Measurements from ENCODE around the gene KLHL10. TPM values are rescaled to one million over a fixed set of nuclear protein-coding genes. Genes with fewer than 3 reads are reported as not detected.
"Not testable (repeated sequence)": the region's sequence is repeated elsewhere in the genome, so short reads cannot be mapped to it uniquely, and the experiment has no call there.

KLHL10 gene
- total RNA-seq, 2 experiments from 2014 or later: 0.19 to 0.30 TPM

- H3K4me3 Mint-ChIP-seq: no peak within 1 kb of the TSS
Measured at GRCh38 chr17:41864836-41865595, 27.4 kb downstream of the KLHL10 start, which contains the start of gene KLHL11. Gene KLHL11 (minus strand): TSS chr17:41865423. CDS start chr17:41865370, 53 bp downstream.

GRCh38 chr17:41865596-41865893, 27.9 kb downstream of the KLHL10 start:
- peaks cover 39% of the 10 kb centered on the region for H3K4me1 Mint-ChIP-seq
- peak overlapping the region; percentile 79 for H3K27ac Mint-ChIP-seq
- H3K9me3 Mint-ChIP-seq: no peaks in the 10 kb centered on the region
- H3K4me3 Mint-ChIP-seq: no peak overlapping the region
- no peak for DNase-seq
- H3K36me3 Mint-ChIP-seq: peaks cover 15% of the 10 kb centered on the region
- no peaks in the 10 kb centered on the region for H3K27me3 Mint-ChIP-seq

More at GRCh38 chr17:41864836-41865595, 27.4 kb downstream of the KLHL10 start, which contains the start of gene KLHL11:
- H3K27me3 Mint-ChIP-seq: no peaks in the 10 kb centered on the region
- no peaks in the 10 kb centered on the region for H3K9me3 Mint-ChIP-seq
- peak within 1 kb of the TSS; percentile 79 for H3K27ac Mint-ChIP-seq
- H3K36me3 Mint-ChIP-seq: peaks cover 15% of the 10 kb centered on the region
- DNase-seq: peak; percentile 91
- H3K4me1 Mint-ChIP-seq: peaks cover 40% of the 10 kb centered on the region

- Mint-ChIP-seq H3K27ac (peak overlapping the region; percentile 80), H3K27me3 (no peaks in the 10 kb centered on the region), H3K4me1 (peaks cover 26% of the 10 kb centered on the region), H3K36me3 (peaks cover 25% of the 10 kb centered on the region), H3K4me3 (no peak overlapping the region), H3K9me3 (no peaks in the 10 kb centered on the region)
- no peak for DNase-seq
Measured at GRCh38 chr17:41868568-41868967, 30.9 kb downstream of the KLHL10 start.

GRCh38 chr17:41869426-41869825, 31.8 kb downstream of the KLHL10 start:
- H3K4me3 Mint-ChIP-seq: no peak overlapping the region
- H3K36me3 Mint-ChIP-seq: peaks cover 27% of the 10 kb centered on the region
- H3K27me3 Mint-ChIP-seq: no peaks in the 10 kb centered on the region
- no peak for DNase-seq
- peaks cover 26% of the 10 kb centered on the region for H3K4me1 Mint-ChIP-seq
- H3K27ac Mint-ChIP-seq: peak overlapping the region; percentile 80
- no peaks in the 10 kb centered on the region for H3K9me3 Mint-ChIP-seq

- Mint-ChIP-seq H3K36me3 (peaks cover 27% of the 10 kb centered on the region), H3K4me1 (peaks cover 26% of the 10 kb centered on the region), H3K27ac (peak overlapping the region; percentile 80), H3K27me3 (no peaks in the 10 kb centered on the region), H3K9me3 (no peaks in the 10 kb centered on the region), H3K4me3 (no peak overlapping the region)
- no peak for DNase-seq
Measured at GRCh38 chr17:41870097-41870496, 32.5 kb downstream of the KLHL10 start.

GRCh38 chr17:41870627-41871026, 33.0 kb downstream of the KLHL10 start:
- no peak overlapping the region for H3K4me3 Mint-ChIP-seq
- H3K36me3 Mint-ChIP-seq: peaks cover 27% of the 10 kb centered on the region
- peaks cover 24% of the 10 kb centered on the region for H3K4me1 Mint-ChIP-seq
- no peaks in the 10 kb centered on the region for H3K9me3 Mint-ChIP-seq
- no peak for DNase-seq
- no peaks in the 10 kb centered on the region for H3K27me3 Mint-ChIP-seq
- H3K27ac Mint-ChIP-seq: peak overlapping the region; percentile 9

GRCh38 chr17:41871789-41872188, 34.2 kb downstream of the KLHL10 start:
- DNase-seq: no peak
- Mint-ChIP-seq H3K36me3 (peaks cover 26% of the 10 kb centered on the region), H3K27ac (no peak overlapping the region), H3K4me1 (peaks cover 23% of the 10 kb centered on the region), H3K4me3 (no peak overlapping the region), H3K9me3 (no peaks in the 10 kb centered on the region), H3K27me3 (no peaks in the 10 kb centered on the region)

- H3K9me3 Mint-ChIP-seq: no peaks in the 10 kb centered on the region
- H3K4me1 Mint-ChIP-seq: peaks cover 10% of the 10 kb centered on the region
- no peak overlapping the region for H3K27ac Mint-ChIP-seq
- peaks cover 35% of the 10 kb centered on the region for H3K36me3 Mint-ChIP-seq
- no peak overlapping the region for H3K4me3 Mint-ChIP-seq
- DNase-seq: no peak
- H3K27me3 Mint-ChIP-seq: no peaks in the 10 kb centered on the region
Measured at GRCh38 chr17:41873559-41874292, 36.1 kb downstream of the KLHL10 start.

- H3K4me1 Mint-ChIP-seq, H3K27ac Mint-ChIP-seq, H3K27me3 Mint-ChIP-seq, H3K4me3 Mint-ChIP-seq, DNase-seq, H3K9me3 Mint-ChIP-seq: not testable (repeated sequence)
- peaks cover 36% of the 10 kb centered on the region for H3K36me3 Mint-ChIP-seq
Measured at GRCh38 chr17:41874293-41874670, 36.7 kb downstream of the KLHL10 start.

GRCh38 chr17:41880130-41880529, 42.5 kb downstream of the KLHL10 start:
- H3K9me3 Mint-ChIP-seq: no peaks in the 10 kb centered on the region
- H3K4me3 Mint-ChIP-seq: no peak overlapping the region
- H3K27me3 Mint-ChIP-seq: no peaks in the 10 kb centered on the region
- no peak for DNase-seq
- peaks cover 35% of the 10 kb centered on the region for H3K36me3 Mint-ChIP-seq
- H3K4me1 Mint-ChIP-seq: no peaks in the 10 kb centered on the region
- H3K27ac Mint-ChIP-seq: no peak overlapping the region

- H3K27me3 Mint-ChIP-seq: no peaks in the 10 kb centered on the region
- peaks cover 36% of the 10 kb centered on the region for H3K36me3 Mint-ChIP-seq
- DNase-seq: no peak
- no peaks in the 10 kb centered on the region for H3K9me3 Mint-ChIP-seq
- no peak overlapping the region for H3K27ac Mint-ChIP-seq
- H3K4me1 Mint-ChIP-seq: no peaks in the 10 kb centered on the region
- no peak overlapping the region for H3K4me3 Mint-ChIP-seq
Measured at GRCh38 chr17:41882756-41883155, 45.1 kb downstream of the KLHL10 start.

GRCh38 chr17:41885733-41886132, 48.1 kb downstream of the KLHL10 start:
- Mint-ChIP-seq H3K27me3 (no peaks in the 10 kb centered on the region), H3K4me3 (no peak overlapping the region), H3K36me3 (peaks cover 36% of the 10 kb centered on the region), H3K4me1 (no peaks in the 10 kb centered on the region), H3K9me3 (no peaks in the 10 kb centered on the region), H3K27ac (no peak overlapping the region)
- no peak for DNase-seq

GRCh38 chr17:41888332-41888965, 50.8 kb downstream of the KLHL10 start:
- no peak for DNase-seq
- Mint-ChIP-seq H3K36me3 (peaks cover 31% of the 10 kb centered on the region), H3K27me3 (no peaks in the 10 kb centered on the region), H3K27ac (no peak overlapping the region), H3K4me3 (no peak overlapping the region), H3K9me3 (no peaks in the 10 kb centered on the region), H3K4me1 (no peaks in the 10 kb centered on the region)

GRCh38 chr17:41891135-41892020, 53.8 kb downstream of the KLHL10 start:
- Mint-ChIP-seq H3K4me3 (no peak overlapping the region), H3K27ac (no peak overlapping the region), H3K9me3 (no peaks in the 10 kb centered on the region), H3K36me3 (peaks cover 27% of the 10 kb centered on the region), H3K4me1 (no peaks in the 10 kb centered on the region), H3K27me3 (no peaks in the 10 kb centered on the region)
- DNase-seq: no peak

GRCh38 chr17:41892021-41892376, 54.4 kb downstream of the KLHL10 start:
- H3K36me3 Mint-ChIP-seq: peaks cover 27% of the 10 kb centered on the region
- no peaks in the 10 kb centered on the region for H3K27me3 Mint-ChIP-seq
- no peak overlapping the region for H3K27ac Mint-ChIP-seq
- no peaks in the 10 kb centered on the region for H3K9me3 Mint-ChIP-seq
- no peak for DNase-seq
- no peak overlapping the region for H3K4me3 Mint-ChIP-seq
- H3K4me1 Mint-ChIP-seq: no peaks in the 10 kb centered on the region

Measured in activated naive CD8-positive, alpha-beta T cell treated with anti-CD3 and anti-CD28 coated beads for 36 hours (primary cell).